HuH-7.5 (cell line): ENCODE measurements around the gene CEBPE.

Source experiments
- DNase-seq: peaks from one replicate; pipeline ENCODE4 v3.0.0; 2011; ENCODE audit warnings: low spot score

CEBPE gene

GRCh38 chr14:23143911-23144310 lies 24.9 kb upstream of the CEBPE start:
- DNase-seq = no peak

GRCh38 chr14:23142826-23143225 lies 23.8 kb upstream of the CEBPE start:
- no peak for DNase-seq

- DNase-seq = no peak
These were observed 22.8 kb upstream of the CEBPE start for GRCh38 chr14:23141706-23142444.

GRCh38 chr14:23140371-23140770 lies 21.3 kb upstream of the CEBPE start:
- no peak for DNase-seq

DNA sequence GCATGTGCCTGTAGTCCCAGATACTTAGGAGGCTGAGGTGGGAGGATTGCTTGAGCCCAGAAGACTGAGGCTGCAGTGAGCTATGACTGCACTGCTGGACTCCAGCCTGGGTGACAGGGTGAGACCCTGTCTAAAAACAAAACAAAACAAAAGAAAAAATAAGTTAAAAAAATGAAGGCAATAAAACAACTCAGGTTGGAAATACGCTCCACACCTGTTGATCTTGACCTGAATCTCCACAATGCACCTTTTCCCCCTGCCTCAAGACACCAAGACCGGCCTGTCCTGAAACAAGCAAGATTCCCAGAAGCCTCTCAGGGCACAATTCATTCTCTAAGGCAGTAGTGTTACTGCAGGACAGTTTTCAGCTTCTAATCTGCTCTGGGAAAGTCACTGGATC lies 20.8 kb upstream of the CEBPE start:
- no peak for DNase-seq

- DNase-seq = no peak
These were observed 18.9 kb upstream of the CEBPE start for GRCh38 chr14:23137813-23138535.

GRCh38 chr14:23137192-23137812 lies 18.2 kb upstream of the CEBPE start:
- no peak for DNase-seq

DNA sequence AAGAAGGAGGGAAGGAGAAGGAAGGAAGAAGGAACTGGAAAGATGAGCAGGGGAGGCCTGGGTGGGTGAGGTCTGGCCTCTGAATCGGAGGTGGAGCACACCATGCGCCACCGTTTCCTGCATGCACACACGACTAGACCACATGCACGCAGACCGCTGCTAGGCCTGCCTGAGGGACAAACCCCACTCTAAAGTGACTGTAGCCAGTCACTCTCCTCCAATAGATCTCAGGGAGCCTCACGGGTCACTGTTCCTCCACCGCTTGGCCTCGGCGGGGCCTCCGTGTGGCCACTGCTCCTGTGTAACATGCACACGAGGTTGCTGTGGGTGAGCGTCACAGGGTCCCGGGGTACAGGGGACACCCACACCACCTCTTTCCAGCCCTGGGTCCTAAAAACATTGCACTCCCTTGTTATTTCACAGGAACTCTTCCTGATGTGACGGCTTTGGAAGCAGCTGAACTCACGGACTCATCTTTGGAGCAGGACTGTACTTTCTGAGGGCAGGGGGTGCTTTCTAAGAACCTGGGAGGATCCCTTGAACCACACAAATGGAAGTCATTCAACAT lies 17.6 kb upstream of the CEBPE start:
- DNase-seq = no peak

DNA sequence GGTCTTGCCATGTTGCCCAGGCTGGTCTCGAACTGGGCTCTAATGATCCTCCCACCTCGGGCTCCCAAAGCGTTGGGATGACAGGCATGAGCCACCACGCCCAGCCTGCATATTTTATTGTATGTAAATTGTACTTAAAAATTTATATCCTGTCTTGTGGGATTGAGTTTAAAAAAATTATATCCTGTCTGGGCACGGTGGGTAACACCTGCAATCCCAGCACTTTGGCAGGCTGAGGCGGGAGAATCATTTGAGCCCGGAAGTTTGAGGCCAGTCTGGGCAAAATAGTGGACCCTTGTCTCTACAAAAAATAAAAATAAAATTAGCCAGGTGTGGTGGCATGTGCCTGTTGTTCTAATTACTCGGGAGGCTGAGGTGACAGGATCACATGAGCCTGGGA lies 13.9 kb upstream of the CEBPE start:
- DNase-seq = no peak

DNA sequence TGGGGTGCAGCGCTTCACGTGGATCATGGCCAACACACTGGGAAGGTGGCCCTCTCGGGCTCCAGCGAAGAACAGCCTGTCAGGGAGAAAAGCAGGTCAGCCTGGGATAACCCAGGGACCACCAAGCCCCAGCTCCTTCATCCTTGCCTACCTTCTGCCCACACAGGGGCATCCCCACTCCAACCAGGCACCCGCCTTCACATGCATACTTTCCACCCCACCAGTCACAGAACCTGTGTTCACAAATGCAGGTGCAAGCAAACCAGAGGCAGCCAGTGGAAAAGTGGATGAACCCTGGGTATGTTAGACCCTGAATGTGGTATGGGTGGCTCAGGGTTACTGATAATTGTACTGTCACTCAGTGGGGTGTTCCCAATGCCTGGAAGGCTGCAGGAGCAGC lies 12.4 kb upstream of the CEBPE start:
- DNase-seq = no peak

DNA sequence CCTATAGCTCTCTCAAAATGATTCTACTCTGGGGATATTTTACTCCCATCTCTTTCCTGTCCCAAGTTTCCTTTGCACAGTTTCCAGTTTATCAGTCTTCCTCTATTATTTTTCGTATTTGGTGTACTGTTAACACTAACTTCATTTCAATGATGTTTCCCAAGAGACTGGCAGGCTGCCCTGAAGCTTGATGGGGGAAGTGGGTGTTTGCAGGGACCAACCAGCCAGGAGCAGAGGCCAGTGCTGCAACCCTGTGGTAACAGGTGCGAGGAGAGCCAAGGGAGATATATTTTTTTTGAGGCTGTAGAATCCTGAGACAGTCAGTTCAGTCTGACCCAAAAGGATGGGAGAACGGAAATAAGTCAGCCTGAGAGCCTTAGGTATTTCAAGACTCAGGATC lies 11.8 kb upstream of the CEBPE start:
- DNase-seq = no peak

DNA sequence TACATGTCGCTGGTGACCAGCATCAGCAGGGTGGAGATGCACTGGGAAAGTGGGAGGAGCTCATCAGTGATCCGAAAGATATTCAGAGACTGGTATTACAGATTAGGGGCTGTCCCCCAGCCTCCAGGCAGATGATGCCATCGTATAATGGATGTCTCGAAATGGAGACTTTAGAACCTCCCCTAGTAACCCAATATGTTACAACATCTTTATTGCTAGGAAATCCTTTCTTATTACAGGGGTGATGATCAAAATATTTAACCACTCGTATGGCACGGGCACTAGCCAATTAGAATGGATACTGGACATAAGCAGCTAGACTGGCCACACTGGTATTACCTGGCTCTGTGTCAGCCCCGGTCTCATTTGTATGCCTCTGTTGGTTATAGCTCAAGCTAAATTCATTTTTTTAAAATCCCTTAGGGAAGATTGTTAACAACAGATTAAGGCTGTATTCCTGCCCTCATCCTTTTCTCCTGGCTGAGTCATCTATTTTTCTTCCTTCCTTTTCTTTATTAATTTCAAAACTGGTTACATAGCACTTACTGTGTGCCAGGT lies 10.8 kb upstream of the CEBPE start:
- DNase-seq = no peak

GRCh38 chr14:23128969-23129758 lies 10.1 kb upstream of the CEBPE start:
- no peak for DNase-seq

- no peak for DNase-seq
These were observed 8.8 kb upstream of the CEBPE start for GRCh38 chr14:23127861-23128260.

- DNase-seq = no peak
These were observed 7.7 kb upstream of the CEBPE start for GRCh38 chr14:23126548-23127278.

DNA sequence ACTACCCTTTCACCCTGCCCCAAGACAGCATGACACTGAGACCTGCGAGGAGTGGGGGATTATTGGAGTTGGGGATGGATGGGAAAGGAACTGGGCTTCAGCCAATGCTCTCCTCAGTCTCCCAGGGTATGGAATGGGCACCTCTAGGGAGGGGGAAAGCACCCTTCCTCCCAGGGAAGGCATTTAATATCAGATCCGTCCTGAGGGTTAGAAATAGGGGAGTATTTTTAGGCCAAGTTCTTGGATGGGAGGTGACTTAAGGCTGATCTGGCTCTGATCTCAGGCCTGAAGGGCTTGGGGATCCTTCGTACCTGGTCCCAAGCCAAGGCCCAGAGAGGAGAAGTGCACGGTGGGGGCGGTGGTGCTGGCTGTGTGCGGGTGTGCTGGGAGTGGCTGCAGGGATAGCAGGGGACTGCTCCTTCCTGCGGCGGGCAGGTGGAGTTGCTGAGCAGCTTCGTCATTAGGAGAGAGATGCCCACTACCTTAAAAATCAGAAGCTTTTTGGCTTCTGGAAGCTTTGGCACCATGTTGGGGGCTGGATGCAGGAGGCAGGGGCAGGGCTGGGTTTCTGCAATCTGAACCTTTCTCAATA lies 7.0 kb upstream of the CEBPE start:
- DNase-seq = no peak

DNA sequence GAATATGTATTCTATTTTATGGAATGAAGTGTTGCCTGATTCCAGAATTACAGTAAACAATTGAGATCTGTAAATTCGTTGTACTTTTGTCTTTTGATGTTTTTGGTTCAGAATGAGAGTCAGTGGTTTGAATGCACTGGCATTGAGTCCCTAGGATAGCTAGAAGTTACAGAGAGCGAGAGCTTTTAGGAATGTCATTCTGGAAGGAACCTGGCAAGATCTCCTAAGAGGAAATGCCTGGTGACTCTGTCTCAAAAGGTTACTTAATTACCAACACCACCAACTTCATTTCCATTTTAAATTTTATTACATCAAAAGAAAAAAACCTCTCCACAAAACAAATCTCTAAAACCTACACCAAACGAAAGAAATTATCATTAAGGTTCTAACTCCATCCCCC lies 6.0 kb upstream of the CEBPE start:
- DNase-seq = no peak

GRCh38 chr14:23124337-23124954 lies 5.4 kb upstream of the CEBPE start:
- DNase-seq = no peak

GRCh38 chr14:23123419-23123818 lies 4.4 kb upstream of the CEBPE start:
- DNase-seq = no peak

DNA sequence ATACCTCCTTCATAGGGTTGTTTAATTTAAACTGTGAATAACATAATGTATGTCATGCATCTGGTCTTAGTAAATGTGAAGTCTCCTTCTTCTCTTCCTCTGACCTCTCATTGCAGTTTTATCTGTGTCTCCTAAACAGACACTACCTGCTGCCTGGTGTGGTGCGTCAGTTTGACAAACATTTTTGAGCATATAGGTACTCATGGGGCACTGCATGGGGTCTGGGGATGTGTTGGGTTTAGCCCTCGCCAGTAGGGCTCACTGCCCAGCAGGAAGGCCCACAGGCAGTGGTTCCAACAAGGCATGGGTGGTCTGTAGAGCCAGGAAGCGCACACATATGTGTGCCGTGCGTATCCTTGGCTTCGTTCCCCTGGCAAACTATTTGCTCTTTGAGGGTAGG lies 3.0 kb upstream of the CEBPE start:
- no peak for DNase-seq
